ENCODE results near the gene LPAR6. TPM values are rescaled to one million over a fixed set of nuclear protein-coding genes. Genes with fewer than 3 reads are reported as not detected.

LPAR6 gene
- total and polyA plus RNA-seq, 4 donors, result 17.1 to 79.1 (median 26.5) TPM

DNA sequence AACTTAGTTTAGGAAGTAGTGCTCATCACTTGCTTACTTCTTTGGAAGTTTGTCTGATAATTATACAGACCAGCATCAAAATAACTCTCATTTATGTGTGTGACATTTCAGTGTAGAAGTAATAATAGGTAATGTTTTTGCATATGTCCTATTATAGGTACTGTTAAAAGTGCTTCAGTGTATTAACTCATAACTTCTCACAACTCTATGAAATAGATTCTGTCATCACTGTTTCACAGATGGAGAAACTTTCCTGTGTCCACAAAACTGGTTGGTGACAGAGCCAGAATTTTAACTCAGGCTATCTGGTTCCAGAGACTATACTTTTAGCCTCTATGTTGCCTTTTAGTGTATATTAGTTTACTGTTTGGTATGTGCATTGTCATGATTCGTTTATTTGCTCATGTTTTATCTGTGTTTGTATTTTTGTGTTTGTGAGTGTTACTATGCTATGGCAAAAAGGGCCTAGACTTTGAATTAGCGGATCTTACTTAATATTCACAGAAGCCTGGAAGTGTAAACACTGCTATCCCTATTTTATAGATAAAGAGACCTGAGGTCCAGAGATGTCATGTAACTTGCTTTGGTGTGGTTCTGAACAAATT is 12.7 kb downstream of the LPAR6 start:
- Histone ChIP-seq H3K27ac (ENCODE audit: low read depth in 1 of 2, low read length in 2 of 2) (peak overlapping the region in 1 of 2 donors; percentile 14), H3K36me3 (ENCODE audit: control insufficient read depth in 1 of 2, insufficient read depth in 2 of 2, low read length in 1 of 2) (no peaks in the 10 kb centered on the region), H3K4me3 (ENCODE audit: low read length in 2 of 2) (no peak overlapping the region), H3K9me3 (ENCODE audit: control insufficient read depth, low read length) (no peaks in the 10 kb centered on the region), H3K27me3 (ENCODE audit: control insufficient read depth in 1 of 2, insufficient read depth in 2 of 2, low read length in 1 of 2) (no peaks in the 10 kb centered on the region), H3K4me1 (ENCODE audit: control insufficient read depth in 1 of 2, insufficient read depth in 2 of 2, low read length in 2 of 2) (peaks cover 2 to 3% of the 10 kb centered on the region in 2 donors)
- ATAC-seq (ENCODE audit: low FRiP score), result no peak
- intact Hi-C loops (cut with DNase I), result loop anchor here in 1 of 2 donors (5.0 kb wide), 1 partner anchor 132 kb away; the partner anchor contains the start of gene RCBTB2
- WGBS, 2 donors, result 65 to 78% methylated on average over 2 of the region's 2 CpGs
- no peak for DNase-seq

DNA sequence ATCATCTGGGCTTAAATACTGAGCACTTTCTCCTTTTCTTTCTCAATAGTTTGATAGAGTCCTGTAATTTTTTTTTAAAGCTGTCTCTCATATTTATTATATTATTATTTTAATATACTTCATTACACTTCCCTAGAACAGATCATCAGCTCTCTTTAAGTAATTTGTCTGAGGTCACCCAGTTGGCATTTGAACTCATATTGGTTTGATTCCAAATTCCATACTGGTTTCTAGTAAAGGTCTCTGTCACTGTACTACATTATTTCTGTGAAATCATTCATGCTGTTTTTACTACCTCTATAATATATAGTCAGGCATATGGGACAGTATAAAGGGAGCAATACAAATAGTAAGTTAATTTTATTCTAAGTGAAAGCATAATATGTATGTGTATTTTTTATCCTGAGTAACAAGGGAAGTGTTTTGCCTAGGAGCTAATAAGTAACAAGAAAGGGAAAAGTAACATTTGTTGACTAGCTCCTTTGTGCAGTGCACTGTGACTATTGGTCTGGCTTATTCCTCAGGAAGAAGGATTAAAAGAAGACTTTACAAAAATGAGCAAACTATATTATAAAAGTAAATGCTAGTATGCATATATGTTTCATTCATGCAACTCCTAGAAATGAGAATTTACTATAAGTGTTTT is 14.3 kb downstream of the LPAR6 start:
- H3K27me3 ChIP-seq (ENCODE audit: control insufficient read depth in 1 of 2, insufficient read depth in 2 of 2, low read length in 1 of 2), result no peaks in the 10 kb centered on the region
- ATAC-seq (ENCODE audit: low FRiP score) (no peak), DNase-seq (no peak)
- peaks cover 2 to 3% of the 10 kb centered on the region in 2 donors for H3K4me1 ChIP-seq (ENCODE audit: control insufficient read depth in 1 of 2, insufficient read depth in 2 of 2, low read length in 2 of 2)
- no peaks in the 10 kb centered on the region for H3K9me3 ChIP-seq (ENCODE audit: control insufficient read depth, low read length)
- H3K4me3 ChIP-seq (ENCODE audit: low read length in 2 of 2), result no peak overlapping the region
- H3K27ac ChIP-seq (ENCODE audit: low read depth in 1 of 2, low read length in 2 of 2), result no peak overlapping the region
- no peaks in the 10 kb centered on the region for H3K36me3 ChIP-seq (ENCODE audit: control insufficient read depth in 1 of 2, insufficient read depth in 2 of 2, low read length in 1 of 2)
- intact Hi-C loops (cut with DNase I), result loop anchor here in 1 of 2 donors (5.0 kb wide), 1 partner anchor 271 kb away; no protein-coding TSS in a partner anchor

DNA sequence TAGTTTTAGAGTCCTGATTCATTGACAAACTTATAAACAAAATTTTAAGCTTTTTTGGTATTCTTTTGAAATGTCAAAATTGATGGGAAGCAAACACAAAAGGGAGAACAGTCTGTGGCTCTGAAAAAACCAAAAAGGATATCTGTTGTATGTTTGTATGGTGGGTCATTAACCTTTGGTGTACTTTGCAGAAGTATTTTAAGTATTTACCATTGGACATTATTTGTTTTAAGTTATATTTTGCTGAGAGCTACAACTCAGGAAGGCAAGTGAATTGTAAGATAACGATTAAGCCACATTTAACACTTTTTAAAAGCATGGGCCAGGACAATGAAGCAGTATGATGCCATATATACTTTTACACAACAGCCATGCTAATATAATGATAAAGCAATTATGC is 15.2 kb downstream of the LPAR6 start:
- no peaks in the 10 kb centered on the region for H3K9me3 ChIP-seq (ENCODE audit: control insufficient read depth, low read length)
- no peaks in the 10 kb centered on the region for H3K27me3 ChIP-seq (ENCODE audit: control insufficient read depth in 1 of 2, insufficient read depth in 2 of 2, low read length in 1 of 2)
- WGBS, 2 donors, result 33 to 46% methylated on average over 1 of the region's 1 CpG
- no peaks in the 10 kb centered on the region for H3K36me3 ChIP-seq (ENCODE audit: control insufficient read depth in 1 of 2, insufficient read depth in 2 of 2, low read length in 1 of 2)
- no peak overlapping the region for H3K4me3 ChIP-seq (ENCODE audit: low read length in 2 of 2)
- H3K27ac ChIP-seq (ENCODE audit: low read depth in 1 of 2, low read length in 2 of 2), result no peak overlapping the region
- intact Hi-C loops (cut with DNase I), result loop anchor here in 1 of 2 donors (5.0 kb wide), 1 partner anchor 270 kb away; no protein-coding TSS in a partner anchor
- peaks cover 2 to 3% of the 10 kb centered on the region in 2 donors for H3K4me1 ChIP-seq (ENCODE audit: control insufficient read depth in 1 of 2, insufficient read depth in 2 of 2, low read length in 2 of 2)
- ATAC-seq (ENCODE audit: low FRiP score) (no peak), DNase-seq (no peak)

DNA sequence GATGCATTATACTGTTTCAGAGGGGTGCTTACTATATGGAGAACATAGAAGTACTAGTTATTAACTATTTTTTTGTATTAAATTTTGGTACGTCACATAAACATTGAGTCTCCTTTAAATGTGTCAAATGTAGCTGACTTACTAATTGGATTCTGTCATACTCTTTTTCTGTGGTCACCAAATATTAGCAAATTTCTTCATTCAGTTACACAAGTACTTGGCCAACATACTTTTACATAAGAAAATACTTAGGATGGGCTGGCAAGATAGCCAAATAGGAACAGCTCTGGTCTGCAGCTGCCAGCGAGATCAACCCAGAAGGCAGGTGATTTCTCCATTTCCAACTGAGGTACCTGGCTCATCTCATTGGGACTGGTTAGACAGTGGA is 19.2 kb downstream of the LPAR6 start:
- H3K27ac ChIP-seq (ENCODE audit: low read depth in 1 of 2, low read length in 2 of 2), result no peak overlapping the region
- 95 to 97% methylated on average over 2 of the region's 2 CpGs for WGBS, 2 donors

DNA sequence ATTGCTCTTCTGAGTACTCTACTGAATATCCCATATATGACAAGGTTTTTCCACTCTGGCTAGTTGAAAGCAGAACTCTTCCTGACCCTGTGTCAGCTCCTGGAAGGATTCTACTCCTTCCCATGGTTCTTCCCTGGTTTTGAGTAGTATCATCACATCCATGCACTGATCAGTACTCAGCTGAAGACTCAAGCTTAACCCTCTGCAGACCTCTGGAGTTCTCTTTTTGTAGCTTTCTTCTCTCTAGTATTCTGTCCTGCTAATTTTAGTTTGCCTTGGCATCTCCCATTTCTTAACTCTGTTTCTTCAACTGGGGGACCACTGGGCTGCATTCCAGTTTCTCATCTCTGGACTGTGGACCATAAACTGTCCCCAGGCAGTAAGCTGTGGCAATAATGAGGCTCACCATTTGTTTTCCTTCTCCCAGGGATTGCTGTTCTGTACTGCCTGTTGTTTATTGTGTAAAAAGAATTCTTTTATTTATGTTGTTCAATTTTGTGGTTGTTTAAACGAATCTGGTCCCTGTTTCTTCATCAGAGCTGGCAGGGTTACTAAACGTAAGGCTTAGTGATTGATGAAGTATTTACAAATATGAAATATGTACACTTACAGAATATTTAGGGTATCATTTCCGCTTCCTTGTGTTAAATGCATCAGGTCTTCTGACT is 19.7 kb downstream of the LPAR6 start:
- 90 to 92% methylated on average over 3 of the region's 3 CpGs for WGBS, 2 donors
- no peaks in the 10 kb centered on the region for H3K36me3 ChIP-seq (ENCODE audit: control insufficient read depth in 1 of 2, insufficient read depth in 2 of 2, low read length in 1 of 2)
- intact Hi-C loops (cut with DNase I), result no loop called here

More for the DNA sequence above, 19.2 kb downstream of the LPAR6 start:
- DNase-seq (no peak), ATAC-seq (ENCODE audit: low FRiP score) (no peak)
- no peaks in the 10 kb centered on the region for H3K36me3 ChIP-seq (ENCODE audit: control insufficient read depth in 1 of 2, insufficient read depth in 2 of 2, low read length in 1 of 2)
- H3K4me3 ChIP-seq (ENCODE audit: low read length in 2 of 2), result no peak overlapping the region
- H3K27me3 ChIP-seq (ENCODE audit: control insufficient read depth in 1 of 2, insufficient read depth in 2 of 2, low read length in 1 of 2), result no peaks in the 10 kb centered on the region
- peaks cover 0 to 2% of the 10 kb centered on the region in 2 donors for H3K4me1 ChIP-seq (ENCODE audit: control insufficient read depth in 1 of 2, insufficient read depth in 2 of 2, low read length in 2 of 2)
- intact Hi-C loops (cut with DNase I), result no loop called here
- no peaks in the 10 kb centered on the region for H3K9me3 ChIP-seq (ENCODE audit: control insufficient read depth, low read length)

DNA sequence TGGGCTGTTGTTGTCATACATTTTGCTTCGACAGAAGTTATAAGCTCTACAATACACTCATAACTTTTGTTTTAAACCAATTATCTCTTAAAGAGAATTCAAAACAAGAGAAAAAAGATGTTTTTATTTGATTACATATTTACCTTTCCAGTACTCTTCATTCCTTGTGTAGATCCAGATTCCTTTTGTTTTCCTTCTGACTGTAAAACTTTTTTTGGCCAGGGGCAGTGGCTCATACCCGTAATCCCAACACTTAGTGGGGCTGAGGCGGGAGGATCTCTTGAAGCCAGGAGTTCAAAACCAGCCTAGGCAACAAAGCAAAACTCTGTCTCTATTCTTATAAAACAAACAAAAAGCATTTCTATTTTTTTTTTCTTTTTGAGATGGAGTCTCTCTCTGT is 21.7 kb downstream of the LPAR6 start:
- H3K9me3 ChIP-seq (ENCODE audit: control insufficient read depth, low read length), result no peaks in the 10 kb centered on the region
- H3K4me1 ChIP-seq (ENCODE audit: control insufficient read depth in 1 of 2, insufficient read depth in 2 of 2, low read length in 2 of 2), result peaks cover 0 to 2% of the 10 kb centered on the region in 2 donors
- ATAC-seq (ENCODE audit: low FRiP score), result no peak
- H3K36me3 ChIP-seq (ENCODE audit: control insufficient read depth in 1 of 2, insufficient read depth in 2 of 2, low read length in 1 of 2), result no peaks in the 10 kb centered on the region
- no peak for DNase-seq
- intact Hi-C loops (cut with DNase I), result no loop called here
- no peak overlapping the region for H3K4me3 ChIP-seq (ENCODE audit: low read length in 2 of 2)
- H3K27me3 ChIP-seq (ENCODE audit: control insufficient read depth in 1 of 2, insufficient read depth in 2 of 2, low read length in 1 of 2), result no peaks in the 10 kb centered on the region
- WGBS, 2 donors, result 95 to 96% methylated on average over 3 of the region's 3 CpGs
- H3K27ac ChIP-seq (ENCODE audit: low read depth in 1 of 2, low read length in 2 of 2), result no peak overlapping the region

More for the DNA sequence above, 19.7 kb downstream of the LPAR6 start:
- no peak overlapping the region for H3K27ac ChIP-seq (ENCODE audit: low read depth in 1 of 2, low read length in 2 of 2)
- H3K27me3 ChIP-seq (ENCODE audit: control insufficient read depth in 1 of 2, insufficient read depth in 2 of 2, low read length in 1 of 2), result no peaks in the 10 kb centered on the region
- H3K4me1 ChIP-seq (ENCODE audit: control insufficient read depth in 1 of 2, insufficient read depth in 2 of 2, low read length in 2 of 2), result peaks cover 0 to 2% of the 10 kb centered on the region in 2 donors
- no peak for DNase-seq
- no peak overlapping the region for H3K4me3 ChIP-seq (ENCODE audit: low read length in 2 of 2)
- H3K9me3 ChIP-seq (ENCODE audit: control insufficient read depth, low read length), result no peaks in the 10 kb centered on the region
- no peak for ATAC-seq (ENCODE audit: low FRiP score)

DNA sequence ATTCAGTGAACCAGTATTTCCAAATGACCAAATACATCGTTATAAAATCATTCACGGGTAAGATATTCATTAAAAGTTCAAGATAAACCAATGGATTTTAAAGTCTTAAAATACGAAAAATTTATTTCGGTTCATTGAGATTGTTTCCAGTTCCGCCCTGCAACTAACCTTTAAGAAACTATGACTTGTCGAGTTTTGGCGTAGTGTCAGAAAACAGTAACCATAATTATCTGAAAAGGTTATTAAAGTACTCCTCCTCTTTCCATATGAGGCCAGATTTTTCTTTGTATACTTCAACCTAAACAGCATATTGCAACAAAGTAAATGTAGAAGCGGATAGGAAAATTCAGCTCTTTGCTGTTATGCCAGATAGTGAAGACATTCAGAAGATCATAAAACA is 26.1 kb downstream of the LPAR6 start:
- H3K4me1 ChIP-seq (ENCODE audit: control insufficient read depth in 1 of 2, insufficient read depth in 2 of 2, low read length in 2 of 2), result peaks cover 0 to 2% of the 10 kb centered on the region in 2 donors
- intact Hi-C loops (cut with DNase I), result no loop called here
- no peak overlapping the region for H3K4me3 ChIP-seq (ENCODE audit: low read length in 2 of 2)
- no peaks in the 10 kb centered on the region for H3K36me3 ChIP-seq (ENCODE audit: control insufficient read depth in 1 of 2, insufficient read depth in 2 of 2, low read length in 1 of 2)
- no peaks in the 10 kb centered on the region for H3K9me3 ChIP-seq (ENCODE audit: control insufficient read depth, low read length)
- 95% methylated on average over 8 of the region's 8 CpGs for WGBS, 2 donors
- H3K27ac ChIP-seq (ENCODE audit: low read depth in 1 of 2, low read length in 2 of 2), result no peak overlapping the region
- DNase-seq (no peak), ATAC-seq (ENCODE audit: low FRiP score) (no peak)
- no peaks in the 10 kb centered on the region for H3K27me3 ChIP-seq (ENCODE audit: control insufficient read depth in 1 of 2, insufficient read depth in 2 of 2, low read length in 1 of 2)

DNA sequence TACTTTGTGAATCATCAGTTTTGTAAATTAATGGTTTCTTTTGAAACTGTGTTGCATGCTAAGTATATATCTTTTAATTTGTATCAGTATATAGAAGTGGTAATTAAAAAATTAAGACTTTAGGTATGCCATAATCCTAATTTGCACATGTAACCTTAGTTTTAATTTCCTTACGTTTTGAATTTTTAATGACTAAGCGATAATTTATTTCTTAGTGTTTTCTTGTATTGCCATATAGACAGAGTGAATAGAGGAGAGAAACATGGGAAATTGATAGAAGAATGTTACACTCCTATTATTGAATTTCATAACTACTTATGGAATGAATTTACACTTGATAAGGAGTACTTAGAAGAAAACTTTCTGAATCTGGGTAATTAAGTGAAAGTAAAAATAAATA is 29.5 kb downstream of the LPAR6 start:
- 96 to 97% methylated on average over 2 of the region's 2 CpGs for WGBS, 2 donors
- no peaks in the 10 kb centered on the region for H3K27me3 ChIP-seq (ENCODE audit: control insufficient read depth in 1 of 2, insufficient read depth in 2 of 2, low read length in 1 of 2)
- H3K27ac ChIP-seq (ENCODE audit: low read depth in 1 of 2, low read length in 2 of 2), result no peak overlapping the region
- H3K9me3 ChIP-seq (ENCODE audit: control insufficient read depth, low read length), result no peaks in the 10 kb centered on the region
- ATAC-seq (ENCODE audit: low FRiP score) (no peak), DNase-seq (no peak)
- intact Hi-C loops (cut with DNase I), result no loop called here
- no peak overlapping the region for H3K4me3 ChIP-seq (ENCODE audit: low read length in 2 of 2)
- H3K4me1 ChIP-seq (ENCODE audit: control insufficient read depth in 1 of 2, insufficient read depth in 2 of 2, low read length in 2 of 2), result no peaks in the 10 kb centered on the region
- no peaks in the 10 kb centered on the region for H3K36me3 ChIP-seq (ENCODE audit: control insufficient read depth in 1 of 2, insufficient read depth in 2 of 2, low read length in 1 of 2)

DNA sequence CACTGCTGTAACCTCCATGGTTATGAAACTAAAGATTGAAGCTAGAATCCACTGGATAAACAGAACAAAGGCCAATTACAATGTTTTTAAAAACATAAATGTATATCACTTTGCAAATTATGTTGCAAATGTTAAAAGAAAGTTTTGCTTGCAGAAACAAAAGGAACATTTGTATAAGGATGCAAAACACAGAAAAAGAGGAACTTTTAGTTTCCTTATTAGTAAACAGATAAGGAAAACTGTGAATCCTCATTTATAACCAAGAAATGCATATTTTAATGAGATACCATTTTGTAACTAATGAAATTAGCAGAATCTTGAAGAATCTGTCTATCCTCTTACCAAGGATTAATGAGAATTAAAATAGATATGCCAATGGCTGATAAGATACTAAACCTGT is 32.3 kb downstream of the LPAR6 start:
- intact Hi-C loops (cut with DNase I), result no loop called here
- H3K36me3 ChIP-seq (ENCODE audit: control insufficient read depth in 1 of 2, insufficient read depth in 2 of 2, low read length in 1 of 2), result no peaks in the 10 kb centered on the region

More for the DNA sequence above, 32.3 kb downstream of the LPAR6 start:
- Histone ChIP-seq H3K27ac (ENCODE audit: low read depth in 1 of 2, low read length in 2 of 2) (no peak overlapping the region), H3K4me1 (ENCODE audit: control insufficient read depth in 1 of 2, insufficient read depth in 2 of 2, low read length in 2 of 2) (no peaks in the 10 kb centered on the region), H3K9me3 (ENCODE audit: control insufficient read depth, low read length) (no peaks in the 10 kb centered on the region), H3K27me3 (ENCODE audit: control insufficient read depth in 1 of 2, insufficient read depth in 2 of 2, low read length in 1 of 2) (no peaks in the 10 kb centered on the region), H3K4me3 (ENCODE audit: low read length in 2 of 2) (no peak overlapping the region)
- ATAC-seq (ENCODE audit: low FRiP score) (no peak), DNase-seq (no peak)
